ENCODE data around the gene FBXW11.

DNA sequence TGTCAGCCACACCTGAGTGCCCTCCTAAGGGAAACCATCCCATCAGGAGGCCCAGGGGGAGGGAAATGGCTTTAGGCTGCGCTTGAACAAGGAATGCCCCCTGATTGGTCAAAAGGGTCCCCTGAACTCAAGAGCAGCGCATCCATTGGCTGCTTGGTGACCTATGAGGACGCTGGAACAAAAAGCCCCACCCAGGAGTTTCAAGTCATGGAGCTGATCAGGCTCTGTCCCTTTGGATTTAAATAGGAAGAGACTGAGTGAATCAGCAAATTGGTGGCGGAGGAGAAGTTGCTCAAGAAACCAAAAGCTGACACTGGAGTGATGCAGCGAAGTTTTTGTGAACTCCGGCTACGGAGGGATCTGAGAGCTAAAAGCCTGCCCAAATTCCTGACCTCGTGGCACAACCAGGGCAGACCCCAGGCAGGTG, 154.2 kb downstream of the FBXW11 start:
- TF ChIP-seq POLR2A (IDR thresholded peaks at IDR 0.05; ENCODE audit: low read depth, low read length): no peak
- no peak for TF ChIP-seq POLR2AphosphoS5 (IDR thresholded peaks at IDR 0.05; ENCODE audit: low read depth, low read length)
- no peak for TF ChIP-seq TAF1 (IDR thresholded peaks at IDR 0.05; ENCODE audit: borderline replicate concordance, low read depth, low read length)

Measured in GM12892 (cell line).